ENCODE data around the gene HYPK. TPM values are rescaled to one million over a fixed set of nuclear protein-coding genes. Genes with fewer than 3 reads are reported as not detected.

HYPK gene
- 604 TPM for polyA plus RNA-seq (2012; ENCODE audit: insufficient read depth, insufficient read length, low read depth)

GRCh38 chr15:43800286-43801141 is at the start of gene HYPK:
Gene HYPK (plus strand): TSS chr15:43800599. CDS start chr15:43800623, 24 bp downstream.
- Histone ChIP-seq H3K4me1 (peaks cover 7% of the 10 kb centered on the region), H3K9me3 (no peaks in the 10 kb centered on the region), H3K36me3 (peaks cover 67% of the 10 kb centered on the region), H3K27me3 (no peaks in the 10 kb centered on the region), H3K4me3 (ENCODE audit: low read depth, low read length) (peak within 1 kb of the TSS; percentile 99)
- no peak for TF ChIP-seq CTCF (IDR thresholded peaks at IDR 0.05; ENCODE audit: low read depth, low read length)
- DNase-seq = peak; percentile 91

GRCh38 chr15:43751885-43752284 is 48.5 kb upstream of the HYPK start:
- no peak for DNase-seq
- no peaks in the 10 kb centered on the region; the same call in 1 of the 2 replicates for H3K4me1 ChIP-seq
- TF ChIP-seq CTCF (IDR thresholded peaks at IDR 0.05; ENCODE audit: low read depth, low read length) = no peak
- H3K27me3 ChIP-seq = no peaks in the 10 kb centered on the region
- H3K4me3 ChIP-seq (ENCODE audit: low read depth, low read length) = no peak overlapping the region
- no peaks in the 10 kb centered on the region for H3K9me3 ChIP-seq
- H3K36me3 ChIP-seq = peaks cover 71% of the 10 kb centered on the region

GRCh38 chr15:43762824-43763223 is 37.6 kb upstream of the HYPK start:
- Histone ChIP-seq H3K4me1 (peaks cover 11% of the 10 kb centered on the region), H3K4me3 (ENCODE audit: low read depth, low read length) (no peak overlapping the region), H3K9me3 (no peaks in the 10 kb centered on the region), H3K36me3 (peaks cover 90% of the 10 kb centered on the region), H3K27me3 (no peaks in the 10 kb centered on the region)
- no peak for DNase-seq
- no peak for TF ChIP-seq CTCF (IDR thresholded peaks at IDR 0.05; ENCODE audit: low read depth, low read length)

GRCh38 chr15:43763819-43764446 is 36.5 kb upstream of the HYPK start:
- TF ChIP-seq CTCF (IDR thresholded peaks at IDR 0.05; ENCODE audit: low read depth, low read length) = no peak
- H3K27me3 ChIP-seq = no peaks in the 10 kb centered on the region
- peaks cover 11% of the 10 kb centered on the region for H3K4me1 ChIP-seq
- no peaks in the 10 kb centered on the region for H3K9me3 ChIP-seq
- H3K36me3 ChIP-seq = peaks cover 93% of the 10 kb centered on the region
- no peak overlapping the region for H3K4me3 ChIP-seq (ENCODE audit: low read depth, low read length)
- DNase-seq = no peak

GRCh38 chr15:43769584-43770228 is 30.7 kb upstream of the HYPK start:
- H3K27me3 ChIP-seq = no peaks in the 10 kb centered on the region
- peak; percentile 93 for TF ChIP-seq CTCF (IDR thresholded peaks at IDR 0.05; ENCODE audit: low read depth, low read length)
- no peaks in the 10 kb centered on the region for H3K4me1 ChIP-seq
- peaks cover 87% of the 10 kb centered on the region for H3K36me3 ChIP-seq
- peak; percentile 70 for DNase-seq
- no peak overlapping the region for H3K4me3 ChIP-seq (ENCODE audit: low read depth, low read length)
- no peaks in the 10 kb centered on the region for H3K9me3 ChIP-seq
